ENCODE results near the gene MRPS31.
"Not testable (repeated sequence)": the region's sequence is repeated elsewhere in the genome, so short reads cannot be mapped to it uniquely, and the experiment has no call there.

MRPS31 gene

DNA sequence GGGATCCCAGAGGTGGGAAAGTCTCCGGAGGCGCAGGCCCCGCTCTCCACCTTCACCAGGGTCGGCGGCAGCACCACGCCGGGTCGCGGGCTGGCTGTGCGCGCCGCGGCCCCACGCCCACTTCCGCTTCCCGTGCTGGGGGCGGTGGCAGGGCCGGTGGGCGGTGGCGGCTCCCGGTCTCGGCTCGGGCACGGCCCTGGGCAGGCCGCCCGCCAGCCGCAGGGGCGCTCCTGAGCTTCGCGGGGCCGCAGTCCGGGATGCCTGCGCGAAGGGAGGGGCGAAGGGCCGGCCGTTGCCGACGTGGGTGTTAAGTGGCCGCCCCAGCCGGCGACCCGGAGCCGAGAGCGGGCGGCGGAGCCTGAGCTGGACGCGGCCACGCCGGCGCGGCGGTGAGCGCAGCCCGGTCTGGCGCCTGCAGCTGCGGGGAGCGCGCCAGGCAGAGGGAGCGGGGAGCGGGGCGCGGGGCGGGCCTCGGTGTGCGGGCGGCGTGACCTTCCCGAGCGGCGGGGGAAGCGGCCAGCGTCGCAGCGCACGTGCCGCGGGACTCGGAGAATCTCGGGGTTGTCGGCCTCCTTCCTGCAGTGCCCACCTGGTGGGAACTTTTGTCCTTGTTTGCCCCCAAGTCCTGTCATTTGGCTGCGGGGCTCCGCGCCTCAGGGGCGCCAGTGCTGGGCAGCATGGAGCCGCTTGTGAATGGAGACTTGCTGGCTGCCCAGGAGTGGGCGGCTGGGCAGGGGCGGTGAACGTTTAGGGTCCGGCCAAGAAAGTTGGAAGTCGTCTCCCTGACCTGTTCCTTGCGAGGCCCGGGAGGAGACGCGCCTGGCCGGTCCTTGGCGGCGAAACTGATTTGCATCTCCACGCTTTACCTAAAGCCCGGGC is 18.5 kb upstream of the MRPS31 start, which contains the start of gene SLC25A15:
TSS of gene SLC25A15 (plus strand) at position 337 of the 879 bp plus-strand sequence. CDS start 3,616 bp downstream, outside the sequence.
- peak; percentile 50 to 56 (median 51) for DNase-seq (ENCODE audit: low read depth in 3 of 3)

DNA sequence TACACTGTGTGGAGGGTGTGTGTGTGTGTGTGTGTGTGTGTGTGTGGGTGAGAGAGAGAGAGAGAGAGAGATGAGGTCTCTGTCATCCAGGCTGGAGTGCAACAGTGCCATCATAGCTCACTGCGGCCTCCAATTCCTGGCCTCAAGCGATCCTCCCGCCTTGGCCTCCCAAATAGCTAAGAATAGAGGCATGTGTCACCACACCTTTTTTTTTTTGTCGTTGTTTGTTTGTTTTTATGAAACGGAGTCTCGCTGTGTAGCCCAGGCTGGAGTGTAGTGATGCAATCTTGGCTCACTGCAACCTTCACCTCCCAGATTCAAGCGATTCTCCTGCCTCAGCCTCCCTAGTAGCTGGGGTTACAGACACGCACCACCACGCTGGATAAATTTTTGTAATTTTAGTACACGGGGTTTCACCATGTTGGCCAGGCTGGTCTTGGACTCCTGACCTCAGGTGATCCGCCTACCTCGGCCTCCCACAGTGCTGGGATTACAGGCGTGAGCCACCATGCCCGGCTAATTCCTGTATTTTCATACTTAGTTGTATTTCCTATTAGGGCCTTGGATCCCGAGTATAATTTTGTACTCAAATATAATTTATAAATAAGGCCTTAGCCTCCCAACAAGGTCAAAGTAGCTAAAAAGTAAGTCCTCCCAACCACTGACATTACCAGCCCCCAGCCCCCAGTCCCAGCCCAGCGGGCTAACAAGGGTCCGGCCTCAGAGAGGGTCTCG is 17.7 kb upstream of the MRPS31 start:
- not testable (repeated sequence) for DNase-seq (ENCODE audit: low read depth in 3 of 3)

GRCh38 chr13:40787062-40787461 is 16.1 kb upstream of the MRPS31 start:
- no peak for DNase-seq (ENCODE audit: low read depth in 3 of 3)

- no peak for DNase-seq (ENCODE audit: low read depth in 3 of 3)
Measured at GRCh38 chr13:40786568-40786996, 15.6 kb upstream of the MRPS31 start.

GRCh38 chr13:40784540-40784939 is 13.6 kb upstream of the MRPS31 start:
- DNase-seq (ENCODE audit: low read depth in 3 of 3) = no peak

DNA sequence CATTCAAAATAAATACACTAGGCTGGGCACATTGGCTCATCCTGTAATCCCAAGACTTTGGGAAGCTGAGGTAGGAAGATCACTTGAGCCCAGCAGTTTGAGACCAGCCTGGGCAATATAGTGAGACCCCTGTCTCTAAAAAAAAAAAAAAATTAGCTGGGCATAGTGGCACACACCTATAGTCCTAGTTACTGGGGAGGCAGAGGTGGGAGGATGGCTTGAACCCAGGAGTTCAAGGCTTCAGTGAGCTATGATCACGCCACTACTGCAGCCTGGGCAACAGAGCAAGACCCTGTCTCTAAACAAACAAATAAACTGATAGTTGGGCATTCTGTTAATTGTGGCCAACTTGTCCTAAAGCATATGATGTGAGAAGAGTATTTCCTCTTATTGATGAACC is 12.0 kb upstream of the MRPS31 start:
- DNase-seq (ENCODE audit: low read depth in 3 of 3) = not testable (repeated sequence)

DNA sequence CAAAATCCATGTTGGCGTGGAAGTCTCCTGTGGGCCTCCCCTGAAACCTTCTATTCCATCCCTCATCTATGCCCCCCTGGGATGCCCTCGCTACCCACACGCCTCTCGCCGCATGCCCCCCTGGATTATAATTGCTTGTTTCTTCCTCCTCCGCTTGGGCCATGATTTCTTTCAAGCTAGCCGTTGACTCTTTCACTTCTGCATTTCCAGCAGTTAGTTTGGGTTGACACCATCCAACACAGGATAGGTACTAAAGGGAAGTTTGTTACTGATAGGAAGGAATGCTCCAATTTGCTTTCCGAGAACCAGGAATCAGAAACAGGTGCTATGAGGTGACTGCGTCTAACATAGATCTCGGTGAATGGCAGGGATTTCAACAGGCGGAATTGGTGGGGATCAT is 10.7 kb upstream of the MRPS31 start:
- DNase-seq (ENCODE audit: low read depth in 3 of 3) = no peak

GRCh38 chr13:40780822-40781401 is 9.9 kb upstream of the MRPS31 start:
- DNase-seq (ENCODE audit: low read depth in 3 of 3) = no peak

DNA sequence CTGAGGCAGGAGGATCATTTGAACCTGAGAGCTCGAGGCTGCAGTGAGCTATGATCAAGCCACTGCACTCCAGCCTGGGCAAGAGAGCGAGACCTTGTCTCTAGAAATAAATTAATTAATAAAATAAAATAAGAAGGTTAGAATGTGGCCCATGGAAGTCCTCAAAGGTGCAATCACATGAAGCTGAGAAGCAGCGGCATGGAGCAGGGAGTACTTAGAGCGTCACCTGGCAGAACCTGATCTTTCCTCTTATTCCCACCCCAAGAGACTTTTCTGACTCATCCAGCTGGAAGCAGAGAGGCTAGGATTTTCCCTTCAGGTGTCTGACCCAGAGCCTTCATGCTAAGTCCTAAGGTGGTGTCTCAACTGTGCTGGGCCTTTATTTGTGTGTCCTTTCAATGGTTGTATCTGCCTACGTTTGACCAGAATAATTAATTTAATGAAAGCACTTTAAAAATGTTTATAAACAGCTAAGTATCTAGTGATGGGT is 8.9 kb upstream of the MRPS31 start:
- DNase-seq (ENCODE audit: low read depth in 3 of 3) = no peak

DNA sequence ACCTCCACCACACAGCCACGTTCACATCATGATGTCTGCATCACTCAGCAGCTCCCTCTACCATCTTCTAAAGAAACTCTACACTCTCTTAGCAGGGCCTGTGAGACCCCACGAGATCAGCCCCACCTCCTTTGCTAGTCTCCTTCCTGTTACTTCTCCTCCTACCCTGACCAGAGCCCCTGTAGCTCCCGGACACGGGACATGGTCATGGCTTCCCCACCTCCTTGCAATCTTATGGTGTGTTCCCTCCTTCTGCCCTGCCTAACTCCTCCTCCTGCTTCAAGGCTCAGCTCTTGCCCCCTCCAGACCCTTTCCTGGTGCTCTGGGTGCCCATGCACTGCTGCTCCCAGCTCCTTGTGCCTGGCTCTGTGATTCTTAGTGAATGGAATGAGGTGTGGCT is 8.1 kb upstream of the MRPS31 start:
- no peak for DNase-seq (ENCODE audit: low read depth in 3 of 3)

DNA sequence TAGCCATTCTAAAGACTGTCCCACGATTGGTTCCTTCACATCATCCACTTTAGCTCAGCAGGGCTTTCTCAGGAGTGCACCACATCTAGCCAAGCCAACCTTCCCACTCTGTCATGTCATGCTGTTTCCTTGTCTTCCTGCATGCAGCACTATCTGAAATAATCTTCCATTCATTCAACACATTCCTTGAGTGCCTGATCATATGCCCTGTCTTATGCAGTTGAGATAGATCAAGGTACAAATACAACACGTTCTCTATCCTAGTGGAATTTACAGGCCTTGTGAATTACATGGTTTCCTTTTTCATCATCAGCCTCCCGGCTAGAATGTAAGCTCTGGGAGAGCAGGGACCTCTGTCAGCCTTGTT is 6.8 kb upstream of the MRPS31 start:
- no peak for DNase-seq (ENCODE audit: low read depth in 3 of 3)

- peak in 1 of 3 experiments; percentile 8 for DNase-seq (ENCODE audit: low read depth in 3 of 3)
Measured at GRCh38 chr13:40777166-40777808, 6.3 kb upstream of the MRPS31 start.

GRCh38 chr13:40776681-40777165 is 5.7 kb upstream of the MRPS31 start:
- DNase-seq (ENCODE audit: low read depth in 3 of 3) = peak in 2 of 3 experiments; percentile 36 to 49

DNA sequence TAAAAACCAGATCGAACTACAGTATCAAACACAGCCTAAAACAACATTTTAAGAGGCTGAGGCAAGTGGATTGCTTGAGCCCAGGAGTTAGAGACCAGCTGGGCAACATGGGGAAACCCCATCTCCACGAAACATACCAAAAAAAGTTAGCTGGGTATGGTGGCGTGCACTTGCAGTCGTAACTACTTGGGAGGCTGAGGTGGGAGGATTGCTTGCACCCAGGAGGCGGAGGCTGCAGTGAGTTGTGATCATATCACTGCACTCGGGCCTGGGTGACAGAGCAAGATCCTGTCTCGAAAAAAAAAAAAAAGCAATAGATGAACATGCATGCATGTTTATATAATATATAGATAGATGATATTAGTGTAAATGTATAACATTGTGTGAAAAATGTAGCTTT is 5.2 kb upstream of the MRPS31 start:
- no peak for DNase-seq (ENCODE audit: low read depth in 3 of 3)

DNA sequence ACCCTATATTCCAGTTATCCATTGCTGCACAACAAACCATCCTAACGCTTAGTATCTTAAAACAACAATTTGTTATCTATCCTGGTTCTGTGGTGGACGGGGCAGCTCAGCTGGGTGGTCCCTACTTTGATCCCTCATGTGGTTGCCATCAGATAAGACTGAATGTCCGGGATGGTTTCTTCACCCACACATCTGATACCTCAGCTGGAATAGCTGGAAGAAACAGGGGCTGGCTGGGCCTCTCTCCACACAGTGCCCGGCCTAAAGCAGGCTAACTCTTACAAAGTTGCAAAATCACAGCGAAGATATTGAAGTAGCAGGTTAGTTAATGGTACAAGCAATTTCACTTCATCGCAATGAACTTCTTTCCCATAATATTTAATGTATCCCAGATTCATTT is 3.7 kb upstream of the MRPS31 start:
- DNase-seq (ENCODE audit: low read depth in 3 of 3) = no peak

DNA sequence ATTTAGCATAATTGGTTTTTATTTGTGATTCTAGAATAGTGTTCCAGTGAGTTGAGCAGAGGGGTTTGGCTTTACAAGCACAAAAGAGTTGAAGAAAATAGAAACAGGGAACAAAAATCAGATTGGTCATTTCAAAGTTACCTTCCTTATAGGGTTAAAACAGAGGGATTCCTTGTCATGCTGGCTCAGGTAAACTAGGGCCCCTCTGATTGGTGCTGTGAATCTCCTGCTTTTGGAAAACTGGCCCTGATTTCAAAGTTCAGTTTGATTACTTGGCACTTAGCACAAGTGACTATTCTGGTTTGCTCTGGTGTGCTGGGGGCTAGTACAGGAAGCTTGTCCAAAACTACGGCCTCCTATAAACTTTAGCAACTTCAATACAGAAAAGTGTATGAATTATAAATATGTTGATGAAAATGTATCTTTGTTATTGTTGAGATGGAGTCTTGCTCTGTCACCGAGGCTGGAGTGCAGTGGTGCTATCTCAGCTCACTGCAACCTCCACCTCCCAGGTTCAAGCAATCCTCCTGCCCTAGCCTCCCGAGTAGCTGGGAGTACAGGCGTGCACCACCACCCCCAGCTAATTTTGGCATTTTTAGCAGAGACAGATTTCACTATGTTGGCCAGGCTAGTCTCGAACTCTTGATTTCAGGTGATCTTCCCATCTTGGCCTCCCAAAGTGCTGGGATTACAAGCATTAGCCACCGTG is 1.9 kb upstream of the MRPS31 start:
- no peak for DNase-seq (ENCODE audit: low read depth in 3 of 3)

DNA sequence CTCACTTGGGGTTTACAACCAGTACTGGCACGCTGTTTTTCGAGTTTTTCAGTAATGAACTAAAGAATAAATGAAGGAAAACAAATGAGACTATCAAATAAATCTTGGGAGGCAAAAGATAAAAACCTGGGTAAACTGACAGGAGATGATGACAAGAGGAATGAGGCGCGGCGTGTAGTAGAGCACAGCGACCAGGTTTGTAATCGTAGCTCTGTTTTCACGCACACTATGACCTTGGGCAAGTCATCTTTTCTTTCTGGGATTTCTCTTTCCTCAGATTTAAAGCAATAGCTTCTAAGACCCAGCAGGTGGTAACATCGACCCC is 419 bp downstream of the MRPS31 start:
- no peak for DNase-seq (ENCODE audit: low read depth in 3 of 3)

- no peak for DNase-seq (ENCODE audit: low read depth in 3 of 3)
Measured at GRCh38 chr13:40769970-40770369, 1.0 kb downstream of the MRPS31 start.

- no peak for DNase-seq (ENCODE audit: low read depth in 3 of 3)
Measured at GRCh38 chr13:40765602-40766001, 5.4 kb downstream of the MRPS31 start.

GRCh38 chr13:40764587-40765403 is 6.2 kb downstream of the MRPS31 start:
- DNase-seq (ENCODE audit: low read depth in 3 of 3) = no peak

Measured in stimulated activated CD4-positive, alpha-beta T cell treated with anti-CD3 and anti-CD28 coated beads, TNF-alpha, amount 100 ng/mL, for 4 hours (primary cell).